ENCODE results near the gene ZNF771. TPM values are rescaled to one million over a fixed set of nuclear protein-coding genes. Genes with fewer than 3 reads are reported as not detected.
A peak's percentile ranks its signal among the peaks of the same experiment; 100 is the strongest.

The ZNF771 gene
- total and polyA plus RNA-seq, 8 donors = 1.2 to 28.7 (median 6.6) TPM

- WGBS, 5 donors = 79 to 85% (median 80%) methylated on average over 23 of the region's 23 CpGs
- DNase-seq = no peak
- Histone ChIP-seq H3K27me3 (no peaks in the 10 kb centered on the region), H3K4me3 (no peak overlapping the region), H3K36me3 (peaks cover 11 to 21% (median 18%) of the 10 kb centered on the region in 4 donors), H3K4me1 (peaks cover 19 to 69% (median 38%) of the 10 kb centered on the region in 4 donors), H3K27ac (peak overlapping the region in 4 of 5 donors; percentile 75 to 89 (median 84)), H3K9me3 (no peaks in the 10 kb centered on the region)
- no peak for TF ChIP-seq EP300 (IDR thresholded peaks at IDR 0.05)
- TF ChIP-seq, protein P1, sequence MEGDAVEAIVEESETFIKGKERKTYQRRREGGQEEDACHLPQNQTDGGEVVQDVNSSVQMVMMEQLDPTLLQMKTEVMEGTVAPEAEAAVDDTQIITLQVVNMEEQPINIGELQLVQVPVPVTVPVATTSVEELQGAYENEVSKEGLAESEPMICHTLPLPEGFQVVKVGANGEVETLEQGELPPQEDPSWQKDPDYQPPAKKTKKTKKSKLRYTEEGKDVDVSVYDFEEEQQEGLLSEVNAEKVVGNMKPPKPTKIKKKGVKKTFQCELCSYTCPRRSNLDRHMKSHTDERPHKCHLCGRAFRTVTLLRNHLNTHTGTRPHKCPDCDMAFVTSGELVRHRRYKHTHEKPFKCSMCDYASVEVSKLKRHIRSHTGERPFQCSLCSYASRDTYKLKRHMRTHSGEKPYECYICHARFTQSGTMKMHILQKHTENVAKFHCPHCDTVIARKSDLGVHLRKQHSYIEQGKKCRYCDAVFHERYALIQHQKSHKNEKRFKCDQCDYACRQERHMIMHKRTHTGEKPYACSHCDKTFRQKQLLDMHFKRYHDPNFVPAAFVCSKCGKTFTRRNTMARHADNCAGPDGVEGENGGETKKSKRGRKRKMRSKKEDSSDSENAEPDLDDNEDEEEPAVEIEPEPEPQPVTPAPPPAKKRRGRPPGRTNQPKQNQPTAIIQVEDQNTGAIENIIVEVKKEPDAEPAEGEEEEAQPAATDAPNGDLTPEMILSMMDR (IDR thresholded peaks at IDR 0.05) = no peak
- no peak for TF ChIP-seq POLR2AphosphoS5 (IDR thresholded peaks at IDR 0.05)
- no peak for TF ChIP-seq POLR2A (IDR thresholded peaks at IDR 0.05)
- intact Hi-C loops (cut with DNase I; ENCODE audit: low total_unique reads) = no loop called here
Observed at GRCh38 chr16:30398661-30399434, 8.6 kb upstream of the ZNF771 start.

DNA sequence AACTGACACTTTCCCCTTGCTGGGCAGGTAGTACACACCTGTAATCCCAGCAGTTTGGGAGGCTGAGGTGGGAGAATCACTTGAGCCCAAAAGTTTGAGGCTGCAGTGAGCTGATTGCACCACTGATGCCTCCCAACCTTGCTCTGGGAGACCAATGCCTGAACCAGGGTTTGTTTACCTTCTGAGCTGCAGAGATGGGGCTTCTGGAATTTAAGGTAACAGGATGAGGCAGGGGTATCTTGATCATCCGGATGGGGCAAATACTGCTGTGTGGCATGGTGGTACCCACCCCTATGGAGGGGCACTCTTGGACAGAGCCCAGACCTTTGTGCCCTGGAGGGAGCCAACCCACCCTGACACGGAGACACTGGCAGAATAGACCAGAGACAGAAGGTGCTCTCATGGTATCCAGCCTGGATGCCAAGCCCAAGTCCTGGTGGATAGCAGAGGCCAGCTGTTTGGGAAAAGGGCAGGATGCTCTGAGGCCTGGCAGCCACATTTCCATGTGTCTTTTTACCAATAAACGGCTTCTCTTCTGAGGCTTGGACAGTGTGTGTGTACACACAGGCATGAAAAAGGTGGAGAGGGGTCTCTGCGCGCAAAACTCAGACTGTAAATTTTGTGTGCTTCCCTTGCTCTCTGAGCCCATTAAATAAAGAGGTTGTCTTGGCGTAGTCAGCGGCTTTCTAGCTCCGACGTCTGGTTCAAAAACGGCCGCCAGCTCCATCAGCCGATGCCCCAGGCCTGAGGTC, 7.8 kb upstream of the ZNF771 start:
- TF ChIP-seq, protein P1 (IDR thresholded peaks at IDR 0.05) = no peak
- no peak for TF ChIP-seq POLR2A (IDR thresholded peaks at IDR 0.05)
- no peak for TF ChIP-seq POLR2AphosphoS5 (IDR thresholded peaks at IDR 0.05)
- TF ChIP-seq EP300 (IDR thresholded peaks at IDR 0.05) = no peak
- 14 to 19% (median 18%) methylated on average over 7 to 12 of the region's 12 CpGs for WGBS, 5 donors
- Histone ChIP-seq H3K4me3 (peak overlapping the region; percentile 59 to 66 (median 64)), H3K4me1 (peaks cover 15 to 62% (median 34%) of the 10 kb centered on the region in 4 donors), H3K27me3 (no peaks in the 10 kb centered on the region), H3K27ac (peak overlapping the region; percentile 74 to 89 (median 81)), H3K36me3 (peaks cover 11 to 21% (median 18%) of the 10 kb centered on the region in 4 donors), H3K9me3 (no peaks in the 10 kb centered on the region)
- intact Hi-C loops (cut with DNase I; ENCODE audit: low total_unique reads) = no loop called here
- no peak for DNase-seq

GRCh38 chr16:30401768-30402425, 5.5 kb upstream of the ZNF771 start:
- H3K27ac ChIP-seq = no peak overlapping the region
- DNase-seq = no peak
- H3K4me3 ChIP-seq = no peak overlapping the region
- TF ChIP-seq EP300 (IDR thresholded peaks at IDR 0.05) = no peak
- TF ChIP-seq, protein P1 (IDR thresholded peaks at IDR 0.05) = no peak
- TF ChIP-seq POLR2AphosphoS5 (IDR thresholded peaks at IDR 0.05) = no peak
- no peak for TF ChIP-seq POLR2A (IDR thresholded peaks at IDR 0.05)
- peaks cover 11 to 21% (median 18%) of the 10 kb centered on the region in 4 donors for H3K36me3 ChIP-seq
- H3K27me3 ChIP-seq = no peaks in the 10 kb centered on the region
- peaks cover 2 to 49% (median 24%) of the 10 kb centered on the region in 4 donors for H3K4me1 ChIP-seq
- intact Hi-C loops (cut with DNase I; ENCODE audit: low total_unique reads) = no loop called here
- 70 to 74% (median 74%) methylated on average over 8 of the region's 8 CpGs for WGBS, 5 donors
- no peaks in the 10 kb centered on the region for H3K9me3 ChIP-seq

DNA sequence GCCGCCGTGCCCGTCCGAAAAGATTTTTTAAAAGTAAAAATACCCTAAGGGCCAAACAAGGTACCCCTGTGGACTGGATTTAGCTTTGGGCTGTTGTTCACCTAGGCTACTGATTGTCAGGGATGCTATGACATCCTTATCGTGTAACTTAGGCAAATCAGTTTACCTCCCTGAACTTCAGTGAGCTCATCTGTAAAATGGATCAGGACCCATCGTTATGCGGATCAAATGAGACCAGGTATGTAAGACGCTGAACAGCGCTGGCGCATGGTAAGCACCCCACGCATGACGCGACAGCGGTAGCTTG, 658 bp upstream of the ZNF771 start:
- WGBS, 5 donors = 17 to 21% (median 18%) methylated on average over 14 of the region's 14 CpGs
- H3K4me1 ChIP-seq = peaks cover 21 to 38% (median 31%) of the 10 kb centered on the region in 4 donors
- H3K27me3 ChIP-seq = no peaks in the 10 kb centered on the region
- DNase-seq = no peak
- no peaks in the 10 kb centered on the region for H3K9me3 ChIP-seq
- H3K4me3 ChIP-seq = peak overlapping the region; percentile 56 to 77 (median 64)
- intact Hi-C loops (cut with DNase I; ENCODE audit: low total_unique reads) = no loop called here
- H3K27ac ChIP-seq = peak overlapping the region; percentile 88 to 93 (median 90)
- H3K36me3 ChIP-seq = peaks cover 2 to 9% (median 6%) of the 10 kb centered on the region in 4 donors
- TF ChIP-seq POLR2AphosphoS5 (IDR thresholded peaks at IDR 0.05) (no peak), POLR2A (IDR thresholded peaks at IDR 0.05) (no peak), EP300 (IDR thresholded peaks at IDR 0.05) (no peak)
- TF ChIP-seq, protein P1 (IDR thresholded peaks at IDR 0.05) = no peak
